Colonic mucosa (tissue), 4 donors: ENCODE measurements around the gene SPOPL. TPM values are rescaled to one million over a fixed set of nuclear protein-coding genes. Genes with fewer than 3 reads are reported as not detected.
"Not testable (repeated sequence)": the region's sequence is repeated elsewhere in the genome, so short reads cannot be mapped to it uniquely, and the experiment has no call there.

Experiments used
- DNase-seq: peaks from one replicate; pipeline ENCODE4 v3.0.0-alpha.2; 2020
- H3K27ac ChIP-seq: fragments of 200-600 bp; one replicate; pipeline ENCODE4 v1.8.0; 2021
- H3K27me3 ChIP-seq: fragments of 200-600 bp; one replicate; pipeline ENCODE4 v1.8.0; 2021
- H3K36me3 ChIP-seq: fragments of 200-600 bp; one replicate; pipeline ENCODE4 v1.8.0; 2021
- H3K4me1 ChIP-seq: fragments of 200-600 bp; one replicate; pipeline ENCODE4 v1.8.0; 2021; ENCODE audit warnings: mild to moderate bottlenecking
- H3K4me3 ChIP-seq: fragments of 200-600 bp; one replicate; pipeline ENCODE4 v1.8.0; 2021
- H3K9ac ChIP-seq, 2 donors: one replicate each; pipeline ENCODE4 v1.7.0; 2013; ENCODE audit warnings: control low read depth in 2 of 2, low read depth in 2 of 2, low read length in 2 of 2
- H3K9me3 ChIP-seq: fragments of 200-600 bp; one replicate; pipeline ENCODE4 v1.8.0; 2021
- intact Hi-C: fragments of 100-400 bp; cut with DNase I; formaldehyde crosslinking; loops from one replicate; pipeline ENCODE4 v1.14.1; 2022
- total RNA-seq, 2 donors: library from RNA; stranded (reverse); fragmentation: NEBNext Ultra II Directional in 1 of 2; extraction: Animal tissue kit (Norgen Biotek cat#: 25700) in 1 of 2; gene quantifications; one replicate each; pipeline ENCODE4 v1.2.1, GENCODE V29; 2021
- TF ChIP-seq, protein P1 (sequence below): fragments of 200-600 bp; IDR thresholded peaks from one replicate; pipeline ENCODE4 v1.8.0; 2022; ENCODE audit warnings: antibody characterized with exemption, mild to moderate bottlenecking
- donor health status: healthy.
- donor health status: DM: no; HTN: no; CAD: no.
- donor health status: DM: no; HTN: no; CAD: no.

SPOPL gene
- total RNA-seq, 2 donors from 2014 or later, result 23.5 to 38.0 TPM

GRCh38 chr2:138475277-138475776 is 26.2 kb upstream of the SPOPL start:
- no peak overlapping the region for H3K9ac ChIP-seq
- intact Hi-C loops, result no loop called here
- DNase-seq, result no peak
- H3K4me3 ChIP-seq, result no peak overlapping the region
- H3K9me3 ChIP-seq, result no peaks in the 10 kb centered on the region
- H3K4me1 ChIP-seq, result no peaks in the 10 kb centered on the region
- no peak overlapping the region for H3K27ac ChIP-seq
- TF ChIP-seq, protein P1, sequence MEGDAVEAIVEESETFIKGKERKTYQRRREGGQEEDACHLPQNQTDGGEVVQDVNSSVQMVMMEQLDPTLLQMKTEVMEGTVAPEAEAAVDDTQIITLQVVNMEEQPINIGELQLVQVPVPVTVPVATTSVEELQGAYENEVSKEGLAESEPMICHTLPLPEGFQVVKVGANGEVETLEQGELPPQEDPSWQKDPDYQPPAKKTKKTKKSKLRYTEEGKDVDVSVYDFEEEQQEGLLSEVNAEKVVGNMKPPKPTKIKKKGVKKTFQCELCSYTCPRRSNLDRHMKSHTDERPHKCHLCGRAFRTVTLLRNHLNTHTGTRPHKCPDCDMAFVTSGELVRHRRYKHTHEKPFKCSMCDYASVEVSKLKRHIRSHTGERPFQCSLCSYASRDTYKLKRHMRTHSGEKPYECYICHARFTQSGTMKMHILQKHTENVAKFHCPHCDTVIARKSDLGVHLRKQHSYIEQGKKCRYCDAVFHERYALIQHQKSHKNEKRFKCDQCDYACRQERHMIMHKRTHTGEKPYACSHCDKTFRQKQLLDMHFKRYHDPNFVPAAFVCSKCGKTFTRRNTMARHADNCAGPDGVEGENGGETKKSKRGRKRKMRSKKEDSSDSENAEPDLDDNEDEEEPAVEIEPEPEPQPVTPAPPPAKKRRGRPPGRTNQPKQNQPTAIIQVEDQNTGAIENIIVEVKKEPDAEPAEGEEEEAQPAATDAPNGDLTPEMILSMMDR, result no peak
- H3K36me3 ChIP-seq, result no peaks in the 10 kb centered on the region
- no peaks in the 10 kb centered on the region for H3K27me3 ChIP-seq

DNA sequence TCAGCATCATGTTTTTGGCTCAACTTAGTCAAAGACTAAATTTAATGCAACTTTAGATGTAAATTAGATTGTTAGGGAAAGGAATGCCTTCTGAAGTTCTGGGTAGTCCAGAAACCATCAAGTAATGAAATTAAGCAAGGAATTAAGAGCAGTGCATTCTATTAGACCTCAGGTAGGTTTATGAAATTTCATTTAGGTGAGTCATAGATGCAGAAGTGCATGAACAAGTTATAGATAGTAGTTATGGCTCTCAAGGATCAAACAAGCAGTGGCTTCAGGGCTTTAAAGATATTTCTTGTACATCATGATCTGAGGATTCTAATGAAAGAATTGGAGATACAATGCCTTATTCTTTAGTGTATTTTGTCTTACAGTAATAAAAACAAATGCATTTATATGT is 25.4 kb upstream of the SPOPL start:
- Histone ChIP-seq H3K9me3 (no peaks in the 10 kb centered on the region), H3K9ac (no peak overlapping the region), H3K4me1 (no peaks in the 10 kb centered on the region), H3K36me3 (no peaks in the 10 kb centered on the region), H3K27me3 (no peaks in the 10 kb centered on the region), H3K4me3 (no peak overlapping the region), H3K27ac (no peak overlapping the region)
- TF ChIP-seq, protein P1, result no peak
- intact Hi-C loops, result no loop called here
- DNase-seq, result no peak

DNA sequence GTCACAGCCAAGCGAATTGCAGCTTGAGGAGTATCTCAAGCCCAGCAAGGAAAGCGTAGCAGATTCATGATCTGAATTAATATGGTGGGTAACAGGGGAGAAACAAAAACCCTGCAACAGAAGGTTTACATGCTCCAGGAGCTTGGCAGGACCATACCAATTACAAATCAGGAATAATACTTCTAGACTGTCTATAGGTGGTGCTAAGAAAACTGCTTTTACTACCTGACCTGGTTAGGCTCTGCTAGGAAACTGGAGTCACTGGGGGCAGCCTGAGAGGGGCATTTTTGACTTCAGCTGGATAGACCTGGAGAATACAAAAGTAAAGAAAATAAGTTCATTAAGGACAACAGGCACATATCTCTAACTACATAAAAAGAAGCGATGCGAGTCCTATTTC is 24.6 kb upstream of the SPOPL start:
- Histone ChIP-seq H3K9me3 (no peaks in the 10 kb centered on the region), H3K9ac (no peak overlapping the region), H3K4me1 (no peaks in the 10 kb centered on the region), H3K4me3 (no peak overlapping the region), H3K27me3 (no peaks in the 10 kb centered on the region), H3K36me3 (no peaks in the 10 kb centered on the region), H3K27ac (no peak overlapping the region)
- TF ChIP-seq, protein P1, result no peak
- intact Hi-C loops, result no loop called here
- DNase-seq, result no peak

DNA sequence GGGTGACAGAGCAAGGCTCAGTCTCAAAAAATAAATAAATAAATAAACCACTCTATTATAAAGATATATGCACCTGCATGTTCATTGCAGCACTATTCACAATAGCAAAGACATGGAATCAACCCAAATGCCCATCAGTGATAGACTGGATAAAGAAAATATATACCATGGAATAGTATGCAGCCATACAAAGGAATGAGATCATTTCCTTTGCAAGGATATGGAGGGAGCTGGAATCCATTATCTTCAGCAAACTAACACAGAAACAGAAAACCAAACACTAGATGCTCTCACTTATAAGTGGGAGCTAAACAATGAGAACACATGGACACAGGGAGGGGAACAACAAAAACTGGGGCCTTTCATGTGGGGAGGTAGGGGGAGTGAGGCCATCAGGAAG is 18.8 kb upstream of the SPOPL start:
- H3K27me3 ChIP-seq, intact Hi-C loops, H3K27ac ChIP-seq, H3K4me1 ChIP-seq, H3K9ac ChIP-seq, DNase-seq, H3K36me3 ChIP-seq, H3K4me3 ChIP-seq, H3K9me3 ChIP-seq: not testable (repeated sequence)

GRCh38 chr2:138485019-138485418 is 16.6 kb upstream of the SPOPL start:
- Histone ChIP-seq H3K27ac (no peak overlapping the region), H3K27me3 (no peaks in the 10 kb centered on the region), H3K4me3 (no peak overlapping the region), H3K36me3 (no peaks in the 10 kb centered on the region), H3K9me3 (no peaks in the 10 kb centered on the region), H3K4me1 (no peaks in the 10 kb centered on the region), H3K9ac (no peak overlapping the region)
- TF ChIP-seq, protein P1, result no peak
- intact Hi-C loops, result no loop called here
- DNase-seq, result no peak

GRCh38 chr2:138486363-138487198 is 15.0 kb upstream of the SPOPL start:
- Histone ChIP-seq H3K9me3 (no peaks in the 10 kb centered on the region), H3K27ac (no peak overlapping the region), H3K27me3 (no peaks in the 10 kb centered on the region), H3K4me3 (no peak overlapping the region), H3K36me3 (no peaks in the 10 kb centered on the region), H3K4me1 (no peaks in the 10 kb centered on the region), H3K9ac (no peak overlapping the region)
- intact Hi-C loops, result no loop called here
- TF ChIP-seq, protein P1, result no peak
- no peak for DNase-seq
